Measurements from ENCODE around the gene VKORC1.
A peak's percentile ranks its signal among the peaks of the same experiment; 100 is the strongest.
"Not testable (repeated sequence)": the region's sequence is repeated elsewhere in the genome, so short reads cannot be mapped to it uniquely, and the experiment has no call there.

The VKORC1 gene

DNA sequence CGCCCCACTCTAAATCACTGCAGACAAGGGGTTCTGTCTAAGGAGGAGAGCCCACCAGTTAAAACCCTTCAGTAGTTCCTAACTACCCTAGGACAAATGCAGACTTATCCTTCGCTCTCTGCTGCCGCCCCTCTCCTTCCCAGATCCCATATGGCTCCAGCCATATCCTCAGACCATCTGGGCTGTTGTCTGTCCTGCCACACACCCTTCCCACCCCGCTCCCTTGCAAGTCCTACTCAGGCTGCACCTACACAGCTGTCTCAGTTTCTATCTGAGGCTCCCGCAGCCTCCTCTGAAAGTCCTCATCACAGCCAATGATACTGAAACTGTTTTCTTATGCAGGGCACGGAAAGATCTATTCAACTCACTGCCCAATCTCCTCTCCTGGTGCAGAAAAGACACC lies 12.9 kb upstream of the VKORC1 start:
- no peak for DNase-seq (ENCODE audit: low spot score)

DNA sequence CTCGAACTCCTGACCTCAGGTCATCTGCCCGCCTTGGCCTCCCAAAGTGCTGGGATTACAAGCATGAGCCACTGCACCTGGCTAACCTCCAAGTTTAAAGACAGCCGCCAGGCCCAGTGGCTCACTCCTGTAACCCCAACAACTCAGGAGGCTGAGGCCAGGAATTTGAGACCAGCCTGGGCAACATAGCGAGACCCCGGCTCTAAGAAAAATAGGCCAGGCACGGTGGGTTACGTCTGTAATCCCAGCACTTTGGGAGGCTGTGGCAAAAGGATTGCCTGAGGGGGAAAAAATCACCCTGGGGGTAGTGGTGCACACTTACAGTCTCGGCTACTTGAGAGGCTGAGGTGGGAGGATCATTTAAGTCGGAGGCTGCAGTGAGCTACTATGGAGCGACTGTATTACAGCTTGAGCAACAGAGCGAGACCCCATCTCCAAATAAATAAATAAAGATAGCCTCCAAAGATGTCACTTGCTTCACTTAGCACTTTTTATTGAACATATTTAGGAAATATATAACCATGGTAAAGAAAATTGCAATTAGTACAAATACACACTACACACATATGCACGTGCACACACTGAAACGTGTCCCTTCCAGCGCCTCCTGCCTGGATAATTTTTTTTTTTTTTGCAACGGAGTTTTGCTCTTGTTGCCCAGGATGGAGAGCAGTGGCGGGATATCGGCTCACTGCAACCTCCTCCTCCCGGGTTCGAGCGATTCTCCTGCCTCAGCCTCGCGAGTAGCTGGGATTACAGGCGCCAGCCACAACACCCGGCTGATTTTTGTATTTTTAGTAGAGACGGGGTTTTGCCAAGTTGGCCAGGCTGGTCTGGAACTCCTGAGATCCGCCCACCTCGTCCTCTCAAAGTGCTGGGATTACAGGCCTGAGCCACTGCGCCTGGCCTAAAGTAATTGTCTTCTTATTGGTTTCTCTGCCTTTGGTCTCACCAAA lies 12.2 kb upstream of the VKORC1 start:
- DNase-seq (ENCODE audit: low spot score), result no peak

DNA sequence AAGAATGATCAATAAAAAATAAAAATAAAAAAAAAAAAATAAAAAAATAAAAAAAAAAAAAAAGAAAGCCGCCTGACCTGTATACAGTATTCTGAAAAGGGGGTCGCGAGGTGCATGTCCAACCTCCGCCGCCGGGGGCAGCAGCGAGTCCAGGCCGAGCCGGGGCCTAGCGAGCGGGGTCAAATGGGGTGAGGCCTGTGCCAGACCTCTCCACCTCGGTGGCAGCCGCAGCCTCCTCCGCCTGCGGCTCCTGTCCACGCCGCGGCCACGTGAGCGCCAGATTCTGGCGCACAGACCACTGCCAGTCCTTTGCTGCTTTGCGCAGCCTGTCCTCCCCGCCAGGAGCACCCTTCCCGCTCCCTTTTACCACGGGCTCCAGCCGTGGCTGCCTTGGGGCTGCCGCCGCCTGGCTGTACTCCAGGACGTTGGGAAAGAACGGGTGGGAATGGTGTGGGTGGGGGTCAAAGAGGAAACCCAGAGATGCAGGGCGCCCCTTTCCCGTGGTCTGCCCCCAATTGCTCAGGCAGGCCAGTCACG lies 11.1 kb upstream of the VKORC1 start:
- peak; percentile 90 for DNase-seq (ENCODE audit: low spot score)

DNA sequence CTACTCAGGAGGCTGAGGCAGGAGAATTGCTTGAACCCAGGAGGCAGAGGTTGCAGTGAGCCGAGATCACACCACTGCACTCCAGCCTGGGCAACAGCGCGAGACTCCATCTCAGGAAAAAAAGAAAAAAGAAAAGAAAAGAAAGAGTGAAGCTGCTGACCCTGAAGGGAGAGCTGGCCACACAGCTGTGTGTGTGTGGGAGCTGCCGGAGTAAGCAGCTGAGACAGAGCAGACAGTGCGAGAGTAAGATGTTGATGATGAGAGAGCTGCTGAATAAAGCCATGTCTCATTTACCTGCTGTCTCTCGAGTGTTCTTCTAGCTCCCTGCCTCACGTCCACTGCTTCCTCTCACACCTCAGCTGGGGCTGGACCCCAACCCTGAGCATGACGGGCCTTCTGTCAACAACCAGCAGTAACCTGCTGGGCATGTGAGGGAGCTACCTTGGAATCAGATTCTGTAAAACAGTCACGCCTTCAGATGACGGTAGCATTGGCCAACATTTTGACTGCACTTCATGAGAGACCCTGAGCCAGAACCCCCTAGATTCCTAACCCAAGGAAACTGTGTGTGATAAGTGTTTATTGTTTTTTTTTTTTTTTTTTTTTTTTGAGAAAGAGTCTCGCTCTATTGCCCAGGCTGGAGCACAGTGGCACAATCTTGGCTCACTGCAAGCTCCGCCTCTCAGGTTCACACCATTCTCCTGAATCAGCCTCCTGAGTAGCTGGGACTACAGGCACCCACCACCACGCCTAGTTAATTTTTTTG lies 6.5 kb upstream of the VKORC1 start:
- DNase-seq (ENCODE audit: low spot score), result not testable (repeated sequence)

DNA sequence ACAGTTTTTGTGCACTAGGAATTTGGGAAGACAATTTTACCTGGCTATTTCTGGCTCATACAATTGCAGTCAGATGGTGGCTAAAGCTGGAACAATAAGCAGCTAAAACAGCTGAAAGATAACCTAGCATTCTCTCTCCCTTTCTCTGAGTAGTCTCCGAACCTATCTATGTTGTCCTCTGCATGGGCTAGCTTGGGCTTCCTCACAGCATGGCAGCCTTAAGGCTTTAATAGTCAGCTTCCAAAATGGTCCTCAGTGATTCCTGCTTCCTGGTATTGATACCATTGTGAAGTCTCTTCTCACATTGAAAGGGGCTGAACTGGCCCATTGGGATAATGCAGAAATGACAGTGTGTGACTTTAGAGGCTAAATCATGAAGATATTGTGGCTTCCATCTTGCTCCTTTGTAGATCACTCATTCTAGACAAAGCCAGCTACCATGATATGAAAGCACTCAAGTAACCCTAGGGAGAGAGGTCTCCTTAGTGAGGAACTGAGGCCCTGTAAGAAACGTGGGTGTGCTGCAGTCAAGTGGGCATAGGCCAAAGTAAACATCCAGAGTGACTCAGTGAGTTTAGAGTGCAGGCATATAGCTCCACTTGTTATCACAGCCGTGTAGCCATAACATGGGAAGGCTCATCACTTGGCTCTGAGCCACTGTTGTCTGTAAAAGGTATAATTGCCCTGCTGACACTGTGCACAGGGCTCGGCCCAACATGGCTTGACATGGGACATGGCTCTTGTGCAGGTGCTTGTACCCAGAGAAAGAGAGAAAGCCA lies 5.5 kb upstream of the VKORC1 start:
- DNase-seq (ENCODE audit: low spot score), result no peak

DNA sequence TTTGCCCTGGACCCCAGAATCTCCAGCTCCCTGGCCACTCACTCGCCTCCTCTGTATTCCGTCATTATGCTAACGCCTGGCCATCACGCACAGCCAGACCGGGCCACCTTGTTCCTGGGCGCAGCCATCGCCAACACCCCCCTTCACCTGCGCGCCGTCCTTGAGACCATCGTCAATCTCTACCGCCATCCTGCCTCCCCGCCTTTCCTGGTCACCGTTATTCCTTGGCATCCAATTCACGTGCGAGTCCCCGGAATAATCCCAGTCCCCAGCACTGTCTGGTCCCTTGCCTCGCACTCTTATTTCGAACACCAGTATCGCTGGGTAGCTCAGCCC lies 541 bp downstream of the VKORC1 start:
- peak; percentile 59 for DNase-seq (ENCODE audit: low spot score)

DNA sequence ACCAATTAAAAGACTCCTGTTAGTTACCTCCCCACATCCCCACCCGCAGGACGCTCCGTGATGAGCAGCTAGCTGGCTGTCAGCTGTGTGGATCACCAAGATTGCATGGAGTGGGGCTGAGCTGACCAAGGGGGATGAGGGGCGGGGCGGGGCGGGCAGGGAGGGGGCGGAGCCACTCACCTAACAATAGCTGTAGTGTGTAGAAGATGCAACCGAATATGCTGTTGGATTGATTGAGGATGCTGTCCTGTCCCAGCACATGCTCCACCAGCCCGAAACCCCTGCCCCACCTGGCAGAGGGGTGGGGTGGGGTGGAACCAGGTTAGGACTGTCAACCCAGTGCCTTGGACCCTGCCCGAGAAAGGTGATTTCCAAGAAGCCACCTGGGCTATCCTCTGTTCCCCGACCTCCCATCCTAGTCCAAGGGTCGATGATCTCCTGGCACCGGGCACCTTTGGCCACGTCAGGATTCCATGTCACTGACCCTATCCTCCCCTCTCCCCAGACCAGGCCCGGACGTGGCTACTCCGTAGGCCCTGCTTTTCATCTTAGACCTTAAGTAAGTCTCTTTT lies 1.4 kb downstream of the VKORC1 start:
- DNase-seq (ENCODE audit: low spot score), result peak; percentile 75

DNA sequence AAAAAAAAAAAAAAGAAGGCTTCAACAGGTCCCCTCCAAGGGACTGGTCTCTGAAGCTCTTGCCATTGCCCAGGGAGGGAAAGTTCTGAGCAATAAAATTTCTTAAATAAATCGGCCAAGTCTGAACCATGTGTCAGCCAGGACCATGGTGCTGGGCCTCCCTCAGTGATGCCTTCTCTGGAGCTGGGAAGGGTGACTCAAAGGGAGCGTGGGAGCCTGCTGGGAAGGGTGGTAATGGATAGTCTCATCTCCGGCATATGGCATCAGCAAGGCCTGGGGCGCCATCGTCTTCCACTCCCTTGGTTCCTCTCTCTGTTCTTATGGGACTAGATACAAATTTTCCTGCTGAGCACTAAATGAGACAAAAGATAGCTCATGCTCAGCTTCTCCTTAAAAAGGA lies 2.3 kb downstream of the VKORC1 start:
- DNase-seq (ENCODE audit: low spot score), result no peak

DNA sequence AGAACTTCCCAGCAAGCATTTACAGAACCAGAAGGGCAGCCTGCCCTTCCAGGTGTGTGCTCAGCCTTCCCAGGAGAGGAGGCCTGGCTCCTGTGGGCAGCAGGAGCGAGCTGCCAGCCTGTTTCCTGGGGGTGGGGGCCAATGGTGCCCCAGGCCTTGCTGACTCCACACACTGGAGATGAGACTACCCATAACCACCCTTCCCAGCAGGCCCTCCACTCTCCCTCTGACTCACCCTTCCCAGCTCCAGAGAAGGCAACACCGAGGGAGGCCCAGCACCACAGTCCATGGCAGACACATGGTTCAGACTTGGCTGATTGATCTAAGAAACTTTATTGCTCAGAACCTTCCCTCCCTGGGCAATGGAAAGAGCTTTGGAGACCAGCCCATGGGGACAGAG lies 4.1 kb downstream of the VKORC1 start:
- no peak for DNase-seq (ENCODE audit: low spot score)

DNA sequence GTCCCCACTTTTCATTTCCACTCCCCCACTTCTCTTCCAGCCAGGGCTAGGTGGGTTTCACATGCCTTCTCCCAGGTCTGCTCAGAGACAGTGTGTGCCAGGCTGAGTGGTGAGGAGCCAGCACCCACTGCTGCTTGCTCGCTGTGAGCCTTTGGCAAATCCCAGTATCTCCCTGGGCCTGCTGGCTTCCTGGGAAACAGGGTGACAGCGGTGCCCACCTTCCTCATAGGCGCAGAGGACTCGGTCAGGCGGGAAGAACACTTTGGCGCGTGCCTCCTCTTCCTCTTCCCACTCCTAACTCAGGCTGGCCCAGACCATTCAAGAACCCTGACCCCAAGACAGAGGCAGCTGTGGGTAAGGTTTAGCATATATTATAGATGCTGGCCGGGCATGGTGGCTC lies 5.4 kb downstream of the VKORC1 start:
- DNase-seq (ENCODE audit: low spot score), result no peak

DNA sequence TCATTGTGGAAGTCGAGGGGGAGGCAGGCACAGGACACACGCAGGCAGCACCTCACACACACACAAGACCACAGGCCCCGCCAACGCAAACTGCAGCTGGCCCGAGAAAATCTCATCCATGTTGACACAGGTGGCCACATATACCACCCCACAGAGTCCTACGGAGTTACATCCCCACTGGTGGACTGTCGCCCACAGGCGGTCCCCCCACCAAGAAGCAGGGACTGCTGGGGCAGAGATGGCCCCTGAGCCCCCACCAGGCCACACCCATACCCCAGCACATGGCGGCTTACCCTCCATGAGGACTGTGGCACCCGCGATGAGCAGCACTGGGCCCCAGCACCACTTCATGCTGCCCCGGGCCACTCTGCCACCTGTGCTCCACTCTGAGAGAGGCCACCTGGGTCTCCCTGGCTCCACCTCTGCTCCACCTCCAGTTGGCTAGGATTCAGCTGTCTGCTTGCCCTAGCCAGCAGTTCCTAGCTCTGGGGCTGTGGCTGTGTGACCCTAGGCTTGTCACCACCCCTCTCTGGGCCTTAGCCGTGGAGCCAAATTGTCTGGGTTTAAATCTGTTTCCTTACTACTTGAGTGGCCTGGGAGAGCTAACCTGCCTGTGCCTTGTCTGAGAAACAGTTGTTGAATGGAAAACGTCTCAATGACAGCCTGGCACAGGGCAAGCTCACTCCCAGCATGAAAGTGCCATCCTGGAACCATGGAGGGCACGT lies 6.0 kb downstream of the VKORC1 start, which contains the start of gene PRSS53:
PRSS53 (minus strand) TSS at position 485 of the 725 bp plus-strand sequence; CDS start at position 351, 134 bp downstream.
- no peak for DNase-seq (ENCODE audit: low spot score)

DNA sequence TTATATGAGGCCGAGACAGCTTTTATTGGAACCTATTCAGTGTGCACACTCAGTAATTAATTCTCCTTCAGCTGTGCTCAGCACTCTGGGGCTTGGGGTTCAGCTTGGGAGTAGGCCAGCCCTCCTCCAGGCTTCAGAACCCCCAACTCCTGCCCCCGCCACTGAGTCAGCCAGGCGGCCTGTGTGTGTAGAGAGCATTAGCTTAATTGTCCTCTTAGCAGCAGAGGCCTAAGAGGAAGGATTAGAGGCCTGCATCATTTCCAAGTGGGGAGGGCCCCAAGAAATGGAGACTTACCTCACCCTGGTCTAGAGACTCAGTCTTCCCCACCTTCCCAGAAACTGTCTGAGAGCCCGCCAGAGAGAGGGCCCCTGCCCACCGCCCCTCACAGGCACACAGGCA lies 6.6 kb downstream of the VKORC1 start:
- DNase-seq (ENCODE audit: low spot score), result no peak

DNA sequence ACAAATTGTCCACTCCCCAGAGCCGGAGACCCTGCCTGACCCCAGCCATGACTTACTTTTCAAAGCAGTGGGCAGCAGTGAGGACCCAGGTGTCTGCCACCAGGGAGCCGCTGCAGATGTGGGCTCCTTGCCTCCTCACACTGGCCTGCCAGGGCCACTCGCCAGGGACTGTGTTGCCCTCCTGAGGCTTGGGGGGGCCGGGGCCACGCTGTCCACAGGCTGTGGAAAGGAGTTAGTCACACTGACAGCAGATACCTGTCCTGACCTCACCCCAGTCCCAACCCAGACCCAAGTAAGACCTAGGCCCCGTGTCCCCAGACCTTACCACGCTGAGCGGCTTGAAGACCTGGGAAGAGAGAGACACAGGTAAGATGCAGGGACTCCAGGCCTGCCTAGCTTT lies 7.1 kb downstream of the VKORC1 start:
- no peak for DNase-seq (ENCODE audit: low spot score)

DNA sequence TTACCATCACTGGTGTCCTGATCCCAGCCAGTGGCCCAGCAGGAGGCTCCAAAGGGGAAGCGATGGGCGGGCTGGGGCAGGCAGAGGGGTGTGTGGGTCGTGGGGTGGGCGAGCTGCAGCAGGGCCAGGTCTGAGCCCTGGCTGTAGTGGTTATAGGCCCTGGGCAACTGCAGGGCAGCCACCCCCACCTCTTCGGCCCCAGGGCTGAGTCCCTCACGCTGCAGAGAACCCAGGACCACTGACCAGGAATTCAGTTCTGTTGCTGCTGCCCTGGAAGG lies 8.0 kb downstream of the VKORC1 start:
- DNase-seq (ENCODE audit: low spot score), result no peak

DNA sequence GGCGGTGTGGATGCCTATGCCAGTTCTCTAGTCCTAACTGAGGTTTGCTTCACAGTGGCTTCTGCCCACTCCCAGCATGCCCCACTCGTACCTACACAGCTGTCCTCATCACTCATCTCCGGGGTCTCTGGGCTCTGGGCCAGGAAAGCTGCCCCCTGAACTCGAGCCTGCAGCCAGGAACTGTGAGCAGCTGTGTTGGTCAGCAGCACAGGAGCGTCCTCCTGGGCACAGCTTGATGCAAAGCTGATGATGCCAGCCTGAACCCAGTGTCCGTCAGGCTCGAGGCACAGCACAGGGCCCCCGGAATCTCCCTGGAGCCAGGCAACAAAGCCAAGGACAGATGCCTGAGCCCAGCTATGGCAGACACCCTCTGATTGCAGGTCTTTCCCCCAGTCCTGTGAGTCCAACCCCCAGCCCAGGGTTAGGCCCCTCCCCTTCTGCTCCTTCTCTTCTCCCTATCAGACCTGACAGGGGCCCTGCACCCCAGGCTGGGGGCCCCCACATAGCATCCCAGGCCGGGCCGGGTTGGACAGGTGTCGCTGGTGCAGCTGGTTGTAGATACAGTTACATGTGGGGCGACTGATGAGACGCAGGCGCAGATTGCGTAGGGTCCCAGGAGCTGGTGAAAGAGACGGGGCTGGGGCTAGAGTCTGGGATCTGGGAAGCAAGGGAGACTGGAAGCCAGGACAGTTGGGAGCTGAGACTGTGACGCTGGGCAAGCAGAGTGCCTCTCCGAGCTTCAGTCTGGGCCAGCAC lies 8.5 kb downstream of the VKORC1 start:
- DNase-seq (ENCODE audit: low spot score), result no peak

DNA sequence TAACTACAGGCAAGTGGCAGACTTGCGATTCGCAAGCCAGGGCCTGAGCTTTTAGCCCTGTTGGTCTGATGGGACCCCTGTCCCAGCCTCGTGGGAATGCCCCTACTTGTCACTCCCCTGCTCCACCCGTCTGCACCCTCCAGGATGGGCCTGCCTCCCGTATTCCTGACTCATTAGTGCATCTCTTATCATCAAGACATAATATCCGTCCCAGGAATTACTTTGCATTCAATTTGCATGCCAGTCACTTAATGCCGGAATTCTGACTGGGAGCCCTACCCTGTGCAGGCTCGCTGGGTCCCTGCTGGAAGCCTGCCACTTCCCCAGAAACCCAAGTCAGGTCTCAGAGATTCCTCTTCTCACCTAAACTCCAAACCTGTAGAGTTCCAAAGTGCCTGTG lies 9.2 kb downstream of the VKORC1 start:
- DNase-seq (ENCODE audit: low spot score), result no peak

DNA sequence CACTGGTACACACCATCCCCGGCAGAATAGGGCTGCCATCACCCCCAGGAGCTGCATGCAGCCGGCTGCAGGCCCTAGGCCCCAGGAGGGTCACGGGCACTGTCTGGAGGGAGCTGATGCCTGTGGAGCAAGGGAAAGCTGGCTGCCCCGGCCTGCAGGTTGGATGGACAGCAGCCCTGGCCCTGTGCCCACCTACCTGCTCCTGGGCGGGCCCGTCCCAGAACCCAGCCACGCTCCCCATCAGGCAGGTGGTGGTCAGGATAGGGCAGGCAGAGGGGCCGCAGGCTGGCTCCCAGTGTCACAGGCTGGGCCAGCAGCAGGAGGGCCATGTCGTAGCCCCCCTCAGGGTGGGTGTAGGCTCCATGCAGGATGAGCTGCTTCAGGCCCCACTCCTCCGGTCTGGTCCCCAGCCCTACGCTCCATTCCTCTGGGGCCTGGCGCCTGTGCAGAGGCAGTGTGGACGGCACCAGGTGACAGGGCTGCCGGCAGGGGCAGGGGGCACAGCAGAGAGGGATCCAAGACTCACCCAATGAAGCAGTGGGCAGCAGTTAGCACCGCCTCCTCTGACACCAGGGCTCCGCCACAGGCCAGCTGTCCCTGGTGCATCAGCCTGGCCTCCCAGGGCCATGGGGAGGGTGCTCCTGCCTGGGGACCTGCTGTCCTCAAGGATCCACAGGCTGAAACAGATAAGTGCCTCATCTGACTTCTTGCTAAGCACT lies 9.9 kb downstream of the VKORC1 start:
- DNase-seq (ENCODE audit: low spot score), result no peak

DNA sequence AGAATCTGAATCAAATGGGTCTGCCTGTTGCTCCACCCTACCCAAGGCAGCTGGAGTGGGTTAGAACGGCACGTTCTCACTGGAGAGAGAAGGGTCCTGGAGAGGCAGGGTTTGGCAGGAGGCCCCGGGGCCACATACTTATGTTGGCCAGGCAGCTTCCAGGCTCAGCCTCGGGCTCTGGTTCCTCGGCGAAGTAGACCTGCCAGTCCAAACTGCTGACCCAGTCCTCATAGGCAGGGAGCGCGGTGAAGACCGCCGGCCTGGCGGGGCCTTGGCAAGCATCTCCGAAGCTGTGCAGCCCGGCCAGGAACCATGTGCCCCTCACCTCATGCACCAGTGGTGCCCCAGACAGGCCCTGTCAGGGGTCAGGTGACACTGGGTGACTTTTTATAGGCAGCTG lies 10.6 kb downstream of the VKORC1 start:
- DNase-seq (ENCODE audit: low spot score), result no peak

DNA sequence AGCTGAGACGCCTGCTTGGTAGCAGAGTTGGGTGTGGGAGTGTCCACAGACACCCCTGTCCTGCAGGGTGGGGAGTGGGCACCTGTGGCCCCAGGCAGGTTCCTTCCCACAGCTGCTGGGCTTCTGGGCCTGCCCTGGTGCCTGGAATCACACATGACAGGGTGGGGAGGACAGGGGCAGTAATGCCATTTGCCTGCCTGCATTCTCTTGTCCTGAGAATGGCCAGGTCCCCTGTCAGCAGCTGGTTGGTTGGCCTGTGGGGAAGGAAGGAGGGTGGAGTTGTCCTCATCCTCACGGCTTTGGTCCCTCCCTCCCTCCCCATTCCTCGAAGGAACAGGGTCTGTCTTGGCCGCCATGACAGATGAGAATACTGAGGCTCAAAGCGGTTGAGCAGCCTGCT lies 11.0 kb downstream of the VKORC1 start:
- no peak for DNase-seq (ENCODE audit: low spot score)

DNA sequence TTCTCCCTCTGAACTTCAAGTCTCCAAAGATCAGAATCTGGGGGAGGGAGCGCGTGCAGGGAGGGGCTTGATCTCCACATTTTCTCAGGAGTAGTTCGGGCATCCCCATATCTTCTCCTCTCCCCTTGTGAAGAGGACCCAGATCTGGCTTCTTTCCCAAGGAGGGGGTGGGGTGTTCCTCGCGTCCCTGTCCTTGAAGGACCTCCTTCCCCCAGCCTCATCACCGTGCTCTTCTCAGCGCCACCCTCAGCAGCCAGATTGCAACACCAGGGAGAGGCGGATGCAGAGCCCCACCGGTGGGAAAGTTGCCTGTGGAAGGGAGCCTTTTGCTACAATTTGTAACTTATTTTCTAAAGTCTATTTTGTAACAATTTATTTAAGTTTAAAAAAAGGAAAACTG lies 11.5 kb downstream of the VKORC1 start:
- DNase-seq (ENCODE audit: low spot score), result no peak

Data from ecto neural progenitor cell (in vitro differentiated cells).